Spleen (tissue), 11 donors: ENCODE results near the gene CENPP. TPM values are rescaled to one million over a fixed set of nuclear protein-coding genes. Genes with fewer than 3 reads are reported as not detected.
"Not testable (repeated sequence)": the region's sequence is repeated elsewhere in the genome, so short reads cannot be mapped to it uniquely, and the experiment has no call there.

Experiments
- DNase-seq: peaks from one replicate; pipeline ENCODE4 v3.0.0-alpha.2; 2020
- H3K27ac ChIP-seq, 8 donors: fragments of 200-600 bp; sonication (generic) in 7 of 8; 1 replicate in 4 of 8; 2 replicates in 4 of 8; pipeline versions ENCODE4 v1.5.0 to v1.8.0; 2016 to 2021; ENCODE audit warnings: inconsistent platforms in 4 of 8, mild to moderate bottlenecking in 4 of 8, moderate library complexity in 1 of 8
- H3K27me3 ChIP-seq, 7 donors: fragments of 200-600 bp; sonication (generic) in 6 of 7; replicated peaks in 1 of 7; 1 replicate in 4 of 7; 2 replicates in 3 of 7; pipeline versions ENCODE4 v1.5.0 to v1.8.0; 2016 to 2021; ENCODE audit warnings: inconsistent platforms in 3 of 7, mild to moderate bottlenecking in 1 of 7
- H3K36me3 ChIP-seq, 6 donors: fragments of 200-600 bp; sonication (generic) in 5 of 6; 1 replicate in 4 of 6; 2 replicates in 2 of 6; pipeline versions ENCODE4 v1.5.0 to v1.8.0; 2016 to 2021; ENCODE audit warnings: inconsistent platforms in 2 of 6
- H3K4me1 ChIP-seq, 6 donors: fragments of 200-600 bp; sonication (generic) in 5 of 6; 1 replicate in 3 of 6; 2 replicates in 3 of 6; pipeline versions ENCODE4 v1.5.0 to v1.8.0; 2016 to 2021; ENCODE audit warnings: inconsistent platforms in 3 of 6
- H3K4me3 ChIP-seq, 8 donors: fragments of 200-600 bp; sonication (generic) in 7 of 8; 1 replicate in 4 of 8; 2 replicates in 4 of 8; pipeline versions ENCODE4 v1.5.0 to v1.8.0; 2016 to 2021; ENCODE audit warnings: inconsistent platforms in 4 of 8, mild to moderate bottlenecking in 4 of 8, moderate library complexity in 2 of 8
- H3K9me3 ChIP-seq, 8 donors: fragments of 200-600 bp; sonication (generic) in 7 of 8; 1 replicate in 4 of 8; 2 replicates in 4 of 8; pipeline versions ENCODE4 v1.5.0 to v1.8.0; 2016 to 2021; ENCODE audit warnings: inconsistent platforms in 4 of 8
- CTCF ChIP-seq, 11 experiments: fragments of 200-600 bp in 7 of 11; fragments of 450-650 bp in 4 of 11; sonication (generic) in 4 of 11; IDR thresholded peaks in 8 of 11; conservative IDR thresholded peaks in 3 of 11; 1 replicate in 7 of 11; 2 replicates in 4 of 11; pipeline versions ENCODE4 v1.4.0 to v1.8.0; 2016 to 2021; ENCODE audit warnings: antibody characterized with exemption in 11 of 11, inconsistent platforms in 4 of 11, mild to moderate bottlenecking in 1 of 11
- POLR2A ChIP-seq, 3 donors: fragments of 450-650 bp; IDR thresholded peaks; one replicate each; pipeline ENCODE4 v1.5.1; 2017; ENCODE audit warnings: antibody characterized with exemption in 3 of 3, mild to moderate bottlenecking in 1 of 3
- POLR2AphosphoS5 ChIP-seq, 3 donors: sonication (generic); formaldehyde crosslinking; IDR thresholded peaks; one replicate each; pipeline ENCODE4 v1.5.1; 2017; ENCODE audit warnings: antibody characterized with exemption in 3 of 3
- WGBS, 5 donors: extraction: QIAGEN DNeasy Blood & Tissue Kit in 3 of 5; methylation state at CpG; one replicate each; pipeline versions ENCODE4 v1.1.5 to v1.1.7; 2013 to 2018; 5-methylcytosine and 5-hydroxymethylcytosine counted together
- intact Hi-C: fragments of 100-400 bp; cut with DNase I; formaldehyde crosslinking; loops from one replicate; pipeline ENCODE4 v1.15.0; 2023; ENCODE audit warnings: low total_unique reads
- polyA plus RNA-seq, 3 donors: library from polyadenylated mRNA; stranded (reverse); fragments of 200-250 nt; gene quantifications; one replicate each; pipeline ENCODE4 v1.2.1, GENCODE V29; 2013
- total RNA-seq, 7 donors: library from RNA; depleted of rRNA in 3 of 7; stranded (reverse); fragments of >200 nt in 3 of 7; fragmentation: NEBNext Ultra II Directional in 4 of 7; extraction: Animal tissue kit (Norgen Biotek cat#: 25700) in 4 of 7; gene quantifications; one replicate each; pipeline versions ENCODE4 v1.1.0 to v1.2.1, GENCODE V29; 2016 to 2021
- donor health status: healthy with polysubstance abuse.
- donor health status: DM: no; HTN: no; CAD: no; lungs with moderate emphysema.
- donor health status: DM: no; HTN: no; CAD: no.
- donor health status: Bipolar disorder and iron deficiency.
- donor health status: healthy.
- donor health status: DM: no; HTN: no; CAD: no.
- donor health status: DM: yes; HTN: yes; CAD: no.

The CENPP gene
- total and polyA plus RNA-seq, 10 donors = 1.7 to 15.8 (median 6.2) TPM

- no peaks in the 10 kb centered on the region for H3K27me3 ChIP-seq
Observed at GRCh38 chr9:92620845-92621244, 295.1 kb downstream of the CENPP start.

GRCh38 chr9:92623936-92624335 is 298.2 kb downstream of the CENPP start:
- not testable (repeated sequence) for H3K4me1 ChIP-seq

More at GRCh38 chr9:92620845-92621244, 295.1 kb downstream of the CENPP start:
- H3K27ac ChIP-seq = no peak overlapping the region
- no peaks in the 10 kb centered on the region for H3K9me3 ChIP-seq
- TF ChIP-seq CTCF (IDR thresholded peaks at IDR 0.05 in 8 of 11, conservative IDR thresholded peaks at IDR 0.05 in 3 of 11) = no peak
- TF ChIP-seq POLR2A (IDR thresholded peaks at IDR 0.05) = no peak
- no peak for DNase-seq
- H3K4me1 ChIP-seq = no peaks in the 10 kb centered on the region
- H3K36me3 ChIP-seq = peaks cover 0 to 100% (median 47%) of the 10 kb centered on the region in 6 donors
- no peak overlapping the region for H3K4me3 ChIP-seq
- intact Hi-C loops = no loop called here
- WGBS, 5 donors = 95 to 98% (median 97%) methylated on average over 5 of the region's 5 CpGs

GRCh38 chr9:92626484-92626883 is 300.7 kb downstream of the CENPP start:
- H3K27me3 ChIP-seq = no peaks in the 10 kb centered on the region
- no peaks in the 10 kb centered on the region for H3K9me3 ChIP-seq
- no peak for DNase-seq
- no peak overlapping the region for H3K4me3 ChIP-seq
- H3K4me1 ChIP-seq = no peaks in the 10 kb centered on the region
- peaks cover 0 to 93% (median 24%) of the 10 kb centered on the region in 6 donors for H3K36me3 ChIP-seq
- intact Hi-C loops = no loop called here
- no peak for TF ChIP-seq POLR2A (IDR thresholded peaks at IDR 0.05)
- no peak for TF ChIP-seq CTCF (IDR thresholded peaks at IDR 0.05 in 8 of 11, conservative IDR thresholded peaks at IDR 0.05 in 3 of 11)
- no peak for TF ChIP-seq POLR2AphosphoS5 (IDR thresholded peaks at IDR 0.05)
- no peak overlapping the region for H3K27ac ChIP-seq

More at GRCh38 chr9:92623936-92624335, 298.2 kb downstream of the CENPP start:
- H3K27ac ChIP-seq, H3K9me3 ChIP-seq, H3K4me3 ChIP-seq, H3K27me3 ChIP-seq, DNase-seq, intact Hi-C loops: not testable (repeated sequence)
- H3K36me3 ChIP-seq = peaks cover 0 to 93% (median 25%) of the 10 kb centered on the region in 6 donors
- WGBS, 5 donors = 95 to 100% (median 97%) methylated on average over 3 of the region's 3 CpGs

- 83 to 90% (median 85%) methylated on average over 5 of the region's 5 CpGs for WGBS, 5 donors
- no peak for TF ChIP-seq POLR2A (IDR thresholded peaks at IDR 0.05)
- TF ChIP-seq CTCF (IDR thresholded peaks at IDR 0.05 in 8 of 11, conservative IDR thresholded peaks at IDR 0.05 in 3 of 11) = no peak
- TF ChIP-seq POLR2AphosphoS5 (IDR thresholded peaks at IDR 0.05) = no peak
- peaks cover 0 to 93% (median 35%) of the 10 kb centered on the region in 6 donors for H3K36me3 ChIP-seq
Observed at GRCh38 chr9:92627651-92628050, 301.9 kb downstream of the CENPP start.

More at GRCh38 chr9:92627651-92628050, 301.9 kb downstream of the CENPP start:
- H3K9me3 ChIP-seq = no peaks in the 10 kb centered on the region
- no peak for DNase-seq
- no peak overlapping the region for H3K4me3 ChIP-seq
- H3K4me1 ChIP-seq = no peaks in the 10 kb centered on the region
- no peaks in the 10 kb centered on the region for H3K27me3 ChIP-seq
- intact Hi-C loops = no loop called here
- H3K27ac ChIP-seq = no peak overlapping the region
